ENCODE data around the gene VPREB3. TPM values are rescaled to one million over a fixed set of nuclear protein-coding genes. Genes with fewer than 3 reads are reported as not detected.
A peak's percentile ranks its signal among the peaks of the same experiment; 100 is the strongest.

VPREB3 gene
- total RNA-seq, 2 experiments from 2014 or later: not detected

DNA sequence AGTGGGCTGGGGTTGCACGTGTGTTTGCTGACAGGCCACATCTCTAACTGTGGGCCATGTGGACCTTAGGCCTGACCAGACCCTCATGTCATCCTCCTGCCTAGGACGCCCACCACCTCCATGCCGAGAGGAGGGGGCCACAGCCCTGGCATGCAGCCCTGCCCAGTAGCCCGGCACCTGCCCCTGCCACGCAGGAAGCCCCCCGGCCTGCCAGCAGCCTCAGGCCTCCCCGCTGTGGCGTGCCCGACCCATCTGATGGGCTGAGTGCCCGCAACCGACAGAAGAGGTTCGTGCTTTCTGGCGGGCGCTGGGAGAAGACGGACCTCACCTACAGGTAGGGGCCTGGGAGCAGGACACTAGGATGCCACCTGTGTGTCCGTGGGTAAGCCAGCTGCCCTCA lies 24.9 kb upstream of the VPREB3 start:
- peaks cover 5% of the 10 kb centered on the region for H3K27me3 Mint-ChIP-seq
- POLR2A ChIA-PET: no interaction called here
- ATAC-seq (ENCODE audit: low read depth): no peak
- no peak overlapping the region for H3K4me3 Mint-ChIP-seq
- no peaks in the 10 kb centered on the region for H3K36me3 Mint-ChIP-seq
- H3K27ac Mint-ChIP-seq: no peak overlapping the region
- peaks cover 6% of the 10 kb centered on the region for H3K4me1 Mint-ChIP-seq
- no peaks in the 10 kb centered on the region for H3K9me3 Mint-ChIP-seq
- DNase-seq: no peak

DNA sequence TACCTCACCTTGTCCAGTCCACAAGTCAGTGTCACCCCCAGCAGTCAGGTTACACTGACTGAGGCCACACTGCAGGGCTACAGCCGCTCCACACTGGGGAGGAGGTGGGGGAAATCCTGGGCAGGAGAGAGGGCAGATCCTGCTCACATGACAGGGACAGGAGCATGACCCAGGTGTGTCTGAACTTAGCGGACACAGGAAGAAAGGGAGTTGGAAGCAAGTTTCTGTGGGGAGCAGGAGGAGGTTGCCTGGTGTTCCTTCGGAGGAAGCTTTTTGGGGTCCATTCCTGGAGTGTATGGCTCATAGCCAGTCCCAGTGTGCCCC lies 24.3 kb upstream of the VPREB3 start:
- H3K27ac Mint-ChIP-seq: no peak overlapping the region
- no peaks in the 10 kb centered on the region for H3K36me3 Mint-ChIP-seq
- H3K9me3 Mint-ChIP-seq: no peaks in the 10 kb centered on the region
- ATAC-seq (ENCODE audit: low read depth): no peak
- POLR2A ChIA-PET: interaction anchor here (1.9 kb wide), 1 partner anchor 8 kb away, joined by 11 read pairs; the partner anchor contains the start of gene SMARCB1
- H3K4me1 Mint-ChIP-seq: peaks cover 3% of the 10 kb centered on the region
- H3K27me3 Mint-ChIP-seq: peaks cover 6% of the 10 kb centered on the region
- no peak for DNase-seq
- H3K4me3 Mint-ChIP-seq: no peak overlapping the region

DNA sequence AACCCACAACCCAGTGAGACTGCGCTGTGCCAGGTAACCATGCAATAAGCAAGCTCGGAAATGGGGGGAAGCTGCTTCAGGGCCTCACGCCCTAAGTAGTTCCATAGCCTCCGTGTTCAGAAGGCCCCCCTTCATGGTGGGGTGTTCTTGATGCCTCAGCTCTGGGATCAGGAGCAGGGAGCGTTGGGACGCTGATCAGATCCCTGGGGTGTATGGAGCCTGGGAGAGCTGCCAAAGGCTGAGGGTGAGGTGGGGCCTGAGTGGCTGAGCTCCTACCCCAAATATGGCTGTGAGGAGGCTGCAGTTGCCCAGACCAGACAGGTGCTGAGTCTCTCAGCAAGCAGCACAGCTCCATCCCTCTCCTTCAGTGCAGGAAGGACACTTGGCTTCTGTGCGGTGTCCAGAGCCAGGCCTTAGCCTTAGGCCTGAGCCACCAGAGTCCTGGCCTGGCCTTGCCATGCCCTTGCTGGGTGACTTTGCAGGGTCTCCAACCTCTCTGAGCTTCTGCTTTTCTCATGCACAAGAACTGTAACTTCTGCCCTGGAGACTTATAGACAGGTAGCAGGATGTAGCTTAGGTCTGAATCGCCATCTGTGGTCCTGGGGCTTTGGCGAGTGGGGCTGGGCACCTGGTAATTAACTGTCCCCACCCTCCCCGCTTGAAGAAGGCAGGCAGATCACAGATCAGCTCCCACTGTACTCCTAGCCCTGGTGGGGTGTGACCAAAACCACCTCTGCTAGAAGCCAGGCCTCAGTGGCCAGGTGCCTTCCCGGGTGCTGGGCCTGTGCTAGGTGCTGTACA lies 23.8 kb upstream of the VPREB3 start:
- H3K27ac Mint-ChIP-seq: no peak overlapping the region
- DNase-seq: no peak
- POLR2A ChIA-PET: interaction anchor here (0.5 to 1.9 kb wide), 3 partner anchors 8 to 80 kb away, joined by 3 to 11 read pairs (median 3); partner anchors contain the start of genes SLC2A11 and SMARCB1

DNA sequence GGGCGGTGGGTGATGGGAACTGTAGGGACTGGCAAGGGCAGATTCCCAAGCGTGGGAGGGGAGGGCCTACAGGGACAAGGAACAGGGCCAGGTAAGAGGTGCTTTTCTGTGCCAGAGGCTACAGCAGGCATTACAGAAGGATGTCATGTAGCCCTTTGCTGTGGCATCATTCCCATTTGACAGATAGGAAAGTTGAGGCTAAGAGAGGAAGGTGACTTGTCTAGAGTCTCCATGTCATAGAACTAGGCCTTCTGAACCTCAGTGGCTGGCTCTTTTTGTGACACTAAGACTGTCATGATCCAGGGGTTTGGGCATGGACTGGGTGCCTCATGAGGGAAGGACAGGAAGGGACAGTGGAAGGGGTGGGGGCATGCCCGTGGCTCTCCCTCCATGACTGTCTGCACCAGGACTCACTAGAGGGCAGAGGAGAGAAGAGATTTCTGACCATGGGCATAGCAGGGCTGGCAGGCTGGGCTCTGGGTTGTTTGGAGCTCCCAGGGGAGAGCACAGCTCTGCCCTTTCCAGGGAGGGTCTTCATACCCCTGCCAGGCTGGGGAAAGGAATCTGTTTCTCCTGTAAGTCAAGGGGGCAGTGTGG lies 21.7 kb upstream of the VPREB3 start:
- no peaks in the 10 kb centered on the region for H3K9me3 Mint-ChIP-seq
- no peak overlapping the region for H3K27ac Mint-ChIP-seq
- peaks cover 12% of the 10 kb centered on the region for H3K27me3 Mint-ChIP-seq
- peaks cover 9% of the 10 kb centered on the region for H3K4me1 Mint-ChIP-seq
- POLR2A ChIA-PET: interaction anchor here (1.2 to 1.4 kb wide), 2 partner anchors 12 to 82 kb away, joined by 4 to 5 read pairs; partner anchors contain the start of gene SLC2A11
- ATAC-seq (ENCODE audit: low read depth): no peak
- H3K36me3 Mint-ChIP-seq: no peaks in the 10 kb centered on the region
- DNase-seq: no peak
- H3K4me3 Mint-ChIP-seq: no peak overlapping the region

More for the DNA sequence above, 23.8 kb upstream of the VPREB3 start:
- Mint-ChIP-seq H3K9me3 (no peaks in the 10 kb centered on the region), H3K4me1 (peaks cover 5% of the 10 kb centered on the region), H3K27me3 (peaks cover 11% of the 10 kb centered on the region), H3K36me3 (no peaks in the 10 kb centered on the region), H3K4me3 (no peak overlapping the region)
- no peak for ATAC-seq (ENCODE audit: low read depth)

DNA sequence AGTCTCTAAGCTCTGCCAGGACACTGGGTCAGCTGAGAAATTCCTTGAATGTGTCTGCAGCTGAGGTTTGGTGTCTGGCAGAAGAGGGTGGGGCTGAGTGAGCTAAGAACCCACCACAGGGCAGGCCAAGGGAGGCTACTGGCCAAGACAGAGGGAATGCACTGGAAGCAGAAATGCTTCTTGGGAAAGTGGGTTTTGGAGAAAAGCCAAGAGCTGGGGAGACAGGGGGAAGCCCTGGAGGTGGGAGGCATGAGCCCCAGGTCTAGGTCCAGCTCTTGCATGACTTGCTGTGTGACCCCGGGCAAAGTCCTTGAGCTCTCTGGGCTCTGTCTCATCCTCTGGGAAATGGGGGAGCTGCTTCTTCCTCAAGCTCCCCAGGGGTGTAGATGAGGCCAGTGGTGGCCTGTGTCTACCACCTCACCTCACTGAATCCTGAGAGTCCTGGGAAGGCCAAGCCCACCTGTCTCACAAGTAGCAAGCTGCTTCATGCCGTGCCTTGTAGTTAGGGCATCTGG lies 20.8 kb upstream of the VPREB3 start:
- Mint-ChIP-seq H3K27me3 (peaks cover 12% of the 10 kb centered on the region), H3K4me1 (peaks cover 9% of the 10 kb centered on the region), H3K27ac (no peak overlapping the region), H3K36me3 (no peaks in the 10 kb centered on the region), H3K4me3 (no peak overlapping the region), H3K9me3 (no peaks in the 10 kb centered on the region)
- ATAC-seq (ENCODE audit: low read depth) (no peak), DNase-seq (no peak)
- POLR2A ChIA-PET: interaction anchor here (1.4 kb wide), 2 partner anchors 11 to 83 kb away, joined by 5 to 6 read pairs; partner anchors contain the start of gene SLC2A11

DNA sequence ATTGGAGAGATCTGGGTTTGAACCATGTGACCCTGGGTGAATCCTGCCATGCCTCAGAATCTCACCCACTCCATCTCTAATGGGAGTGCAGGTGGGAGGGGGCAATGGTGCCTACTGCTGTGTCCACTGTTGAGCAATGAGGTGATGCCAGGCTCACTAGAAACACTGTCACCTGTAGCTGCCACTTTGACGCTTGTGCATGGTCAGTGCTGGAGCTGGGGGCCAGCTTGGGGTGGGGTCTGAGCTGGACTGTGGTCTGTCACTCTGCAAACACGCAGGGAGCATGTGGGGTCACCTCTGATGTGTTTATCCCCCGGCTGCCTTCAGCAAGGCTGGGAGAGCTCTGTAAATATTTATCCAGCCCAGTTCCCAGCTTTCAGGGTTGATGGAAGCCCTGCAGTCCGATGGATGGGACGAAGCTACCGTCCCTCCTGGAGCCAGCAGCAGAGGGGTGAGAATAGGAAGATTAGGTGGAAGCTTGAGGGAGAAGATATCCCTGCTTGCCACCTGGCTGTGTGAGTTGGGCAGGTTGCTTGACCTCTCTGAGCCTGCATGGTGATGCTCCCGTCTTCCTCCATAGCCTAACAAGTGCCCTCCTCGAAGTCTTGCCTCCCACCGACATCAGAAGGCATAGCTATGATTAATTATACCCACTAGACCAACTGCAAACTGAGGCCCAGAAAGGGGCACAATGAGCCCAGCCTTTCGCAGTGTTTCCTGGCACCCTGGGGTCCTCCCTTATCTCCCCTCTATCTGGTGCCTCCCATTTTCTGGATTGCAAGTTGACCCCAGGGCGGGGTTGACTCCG lies 20.1 kb upstream of the VPREB3 start:
- Mint-ChIP-seq H3K36me3 (no peaks in the 10 kb centered on the region), H3K27ac (no peak overlapping the region), H3K27me3 (peaks cover 12% of the 10 kb centered on the region), H3K9me3 (no peaks in the 10 kb centered on the region), H3K4me1 (peaks cover 7% of the 10 kb centered on the region), H3K4me3 (no peak overlapping the region)
- POLR2A ChIA-PET: interaction anchor here (1.4 kb wide), 2 partner anchors 12 to 83 kb away, joined by 5 to 6 read pairs; partner anchors contain the start of gene SLC2A11
- no peak for DNase-seq
- no peak for ATAC-seq (ENCODE audit: low read depth)

DNA sequence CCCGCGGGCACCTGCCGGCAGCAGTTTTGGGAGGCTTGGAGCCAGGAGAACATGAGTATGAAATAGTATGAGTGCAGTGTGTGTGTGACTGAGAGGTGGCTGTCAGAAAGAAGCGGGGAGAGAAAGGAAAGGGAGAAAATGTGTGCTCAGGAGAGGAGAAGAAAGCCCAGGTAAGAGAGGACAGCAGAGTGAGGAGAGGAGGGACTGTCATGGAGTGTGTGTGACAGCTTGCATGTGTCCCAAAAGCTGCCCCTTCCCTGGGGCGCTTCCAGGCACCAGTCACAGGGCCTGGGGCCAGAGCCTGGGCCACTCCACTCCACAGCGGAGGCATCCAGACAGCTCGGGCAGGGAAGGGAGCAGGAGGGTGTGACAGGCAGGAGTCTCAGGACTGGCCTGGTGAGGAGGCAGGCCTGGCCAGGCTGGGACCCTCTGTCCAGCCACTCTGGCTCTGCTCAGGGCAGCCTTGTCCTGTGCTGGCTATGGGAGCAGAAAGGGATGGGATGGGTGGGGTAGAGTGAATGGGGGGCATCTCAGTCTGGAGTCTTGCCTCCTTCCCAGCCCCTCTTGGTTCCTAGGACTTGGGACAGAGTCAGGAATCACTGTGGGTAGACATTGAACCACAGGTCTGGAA lies 19.4 kb upstream of the VPREB3 start:
- POLR2A ChIA-PET: no interaction called here
- Mint-ChIP-seq H3K27me3 (peaks cover 12% of the 10 kb centered on the region), H3K4me3 (peak overlapping the region; percentile 63), H3K36me3 (no peaks in the 10 kb centered on the region), H3K4me1 (peaks cover 7% of the 10 kb centered on the region), H3K9me3 (no peaks in the 10 kb centered on the region), H3K27ac (no peak overlapping the region)
- DNase-seq (no peak), ATAC-seq (ENCODE audit: low read depth) (no peak)

DNA sequence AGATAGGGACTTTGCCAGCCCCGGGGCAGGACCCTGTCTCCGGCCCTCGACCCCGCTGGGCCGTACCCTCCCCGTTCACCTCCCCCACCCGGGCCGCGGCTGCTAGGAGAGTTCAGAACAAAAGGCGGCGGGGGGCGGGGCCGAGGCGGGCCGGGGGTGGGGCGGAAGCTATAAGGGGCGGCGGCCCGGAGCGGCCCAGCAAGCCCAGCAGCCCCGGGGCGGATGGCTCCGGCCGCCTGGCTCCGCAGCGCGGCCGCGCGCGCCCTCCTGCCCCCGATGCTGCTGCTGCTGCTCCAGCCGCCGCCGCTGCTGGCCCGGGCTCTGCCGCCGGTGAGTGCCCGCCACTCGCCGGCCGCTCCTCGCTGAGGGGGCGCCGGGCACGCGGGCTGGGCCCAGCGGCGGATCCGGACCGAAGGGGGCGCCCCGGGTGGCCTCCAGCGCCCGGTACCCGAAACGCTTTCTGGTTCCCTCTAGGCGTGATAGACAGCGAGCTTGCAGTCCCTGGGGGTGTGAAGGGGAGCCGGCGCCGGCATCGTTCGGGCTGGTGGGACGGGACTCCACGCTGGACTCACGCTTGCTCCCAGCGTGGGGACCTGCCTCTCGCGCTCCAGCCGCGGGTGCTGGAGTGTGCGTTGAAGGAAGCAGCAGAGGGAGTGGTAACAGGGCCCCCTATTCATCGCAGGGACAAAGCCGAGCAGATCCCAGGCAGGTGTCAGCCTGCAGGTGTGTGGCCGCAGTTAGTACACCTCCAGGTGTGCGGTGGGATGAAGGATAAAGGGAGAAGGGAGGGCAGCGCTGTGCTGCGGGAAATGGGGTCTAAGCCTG lies 18.6 kb upstream of the VPREB3 start, which contains the start of gene MMP11:
TSS of gene MMP11 (plus strand) at position 201 of the 825 bp plus-strand sequence. CDS start at position 223, 22 bp downstream.
- Mint-ChIP-seq H3K4me3 (peak within 1 kb of the TSS; percentile 74), H3K27me3 (peaks cover 12% of the 10 kb centered on the region), H3K4me1 (peaks cover 11% of the 10 kb centered on the region), H3K9me3 (no peaks in the 10 kb centered on the region), H3K27ac (no peak within 1 kb of the TSS), H3K36me3 (no peaks in the 10 kb centered on the region)
- peak; percentile 76 for DNase-seq
- ATAC-seq (ENCODE audit: low read depth): peak; percentile 51
- POLR2A ChIA-PET: interaction anchor here (0.6 to 2.3 kb wide), 6 partner anchors 10 to 290 kb away, joined by 3 to 10 read pairs (median 4); partner anchors contain the start of genes C22orf15, DERL3 and SLC2A11

DNA sequence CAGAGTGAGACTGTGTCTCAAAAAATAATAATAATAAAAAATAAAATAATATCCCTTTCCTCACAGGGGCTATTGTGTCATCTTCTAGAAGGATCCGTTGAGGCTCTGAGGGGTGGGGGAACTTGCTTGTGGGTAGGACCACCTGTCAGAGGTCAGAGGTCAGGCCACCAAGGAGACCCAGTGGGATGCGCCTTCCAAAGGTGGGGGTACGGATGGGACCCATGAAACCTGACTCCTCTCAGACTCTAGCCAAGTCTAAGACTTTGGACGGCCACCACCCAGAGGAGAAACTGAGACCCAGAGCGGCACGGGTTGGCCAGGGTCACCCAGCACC lies 18.1 kb upstream of the VPREB3 start:
- DNase-seq: no peak
- H3K4me1 Mint-ChIP-seq: peaks cover 11% of the 10 kb centered on the region
- POLR2A ChIA-PET: interaction anchor here (0.6 to 2.3 kb wide), 6 partner anchors 9 to 290 kb away, joined by 3 to 10 read pairs (median 4); partner anchors contain the start of genes C22orf15, DERL3 and SLC2A11

DNA sequence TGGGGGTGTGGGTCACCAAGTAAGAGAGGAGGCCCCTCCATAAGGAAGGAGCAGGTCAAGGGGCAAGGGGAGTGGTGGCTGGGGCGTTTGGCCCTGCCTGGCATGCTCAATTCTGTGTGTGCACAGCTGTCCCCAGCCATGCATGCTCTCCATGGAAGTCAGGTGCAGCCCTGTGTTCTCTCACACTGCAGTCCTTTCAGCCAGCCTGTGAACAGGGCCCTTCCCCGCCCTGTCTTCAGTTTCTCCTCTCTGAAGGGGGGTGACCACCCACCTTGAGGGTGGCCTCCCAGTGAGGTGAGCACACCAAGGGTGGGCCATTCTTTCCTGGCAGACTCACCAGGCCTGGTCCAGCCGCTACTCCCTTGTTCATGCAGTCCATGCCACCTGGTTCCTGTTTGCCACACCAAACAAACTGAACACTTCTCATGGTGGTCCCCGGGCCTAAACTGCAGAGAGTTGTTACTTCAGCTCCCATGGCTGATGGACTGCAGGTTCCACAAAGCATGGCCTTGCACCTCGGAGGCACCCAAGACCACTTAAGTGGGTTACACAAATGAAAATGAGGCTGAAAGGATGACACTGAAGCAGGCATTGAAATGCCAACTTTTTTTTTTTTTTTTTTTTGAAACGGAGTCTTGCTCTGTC lies 15.2 kb upstream of the VPREB3 start:
- H3K27ac Mint-ChIP-seq: no peak overlapping the region
- H3K27me3 Mint-ChIP-seq: peaks cover 10% of the 10 kb centered on the region
- no peak overlapping the region for H3K4me3 Mint-ChIP-seq
- DNase-seq: no peak
- ATAC-seq (ENCODE audit: low read depth): no peak
- POLR2A ChIA-PET: no interaction called here
- no peaks in the 10 kb centered on the region for H3K36me3 Mint-ChIP-seq
- no peaks in the 10 kb centered on the region for H3K9me3 Mint-ChIP-seq
- peaks cover 27% of the 10 kb centered on the region for H3K4me1 Mint-ChIP-seq

More for the DNA sequence above, 18.1 kb upstream of the VPREB3 start:
- H3K4me3 Mint-ChIP-seq: peak overlapping the region; percentile 74
- ATAC-seq (ENCODE audit: low read depth): no peak
- no peaks in the 10 kb centered on the region for H3K36me3 Mint-ChIP-seq
- H3K9me3 Mint-ChIP-seq: no peaks in the 10 kb centered on the region
- peaks cover 12% of the 10 kb centered on the region for H3K27me3 Mint-ChIP-seq
- no peak overlapping the region for H3K27ac Mint-ChIP-seq

DNA sequence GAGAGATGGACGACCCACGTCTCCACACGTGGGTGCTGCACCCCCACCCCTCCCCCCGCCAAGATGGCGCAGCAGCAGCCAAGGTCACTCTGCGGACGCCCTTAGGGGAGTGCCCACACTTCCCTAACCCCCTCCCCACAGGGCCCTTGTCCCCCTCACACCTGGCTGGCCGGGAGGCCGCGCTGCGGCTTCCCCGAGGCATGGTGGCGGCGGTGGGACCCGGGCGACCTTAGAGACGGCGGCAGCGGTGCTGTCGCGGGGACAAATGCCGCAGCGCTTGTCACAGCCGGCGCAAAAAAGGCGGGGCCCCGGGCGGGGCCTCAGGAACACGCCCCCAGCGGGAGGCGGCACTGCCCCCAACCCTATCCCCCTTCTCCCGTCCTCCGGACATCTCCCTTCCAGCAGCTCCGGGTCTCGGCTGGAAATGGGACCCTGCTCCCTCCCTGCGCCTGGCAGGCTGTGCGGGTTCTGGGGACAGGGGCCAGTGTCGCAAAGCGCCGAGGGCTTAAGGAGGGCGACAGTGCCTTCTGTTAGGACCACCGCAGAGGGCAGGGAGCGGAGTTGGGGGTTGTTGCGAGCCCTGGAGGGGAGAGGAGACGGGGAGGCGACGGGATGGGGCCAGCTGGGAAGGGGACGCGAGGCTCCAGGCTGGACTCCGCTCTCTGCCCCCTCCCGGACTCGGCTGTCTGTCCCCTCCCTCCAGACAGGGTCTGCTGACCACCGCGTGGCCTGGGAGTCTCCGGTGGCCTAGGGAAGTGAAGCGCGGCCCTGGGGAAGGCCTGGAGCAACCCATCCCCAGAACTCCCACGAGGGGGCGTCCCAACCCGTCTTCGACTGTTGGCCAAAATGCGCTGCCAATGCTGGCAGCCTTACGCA lies 13.7 kb upstream of the VPREB3 start, which contains the start of gene CHCHD10:
TSS of gene CHCHD10 (minus strand) at position 300 of the 876 bp plus-strand sequence. CDS start at position 202, 98 bp downstream.
- POLR2A ChIA-PET: interaction anchor here (0.5 to 2.4 kb wide), 9 partner anchors 17 to 135 kb away, joined by 3 to 15 read pairs (median 3); partner anchors contain the start of genes SLC2A11 and SMARCB1
- ATAC-seq (ENCODE audit: low read depth): peak; percentile 49
- H3K27me3 Mint-ChIP-seq: peaks cover under 1% of the 10 kb centered on the region
- no peaks in the 10 kb centered on the region for H3K9me3 Mint-ChIP-seq
- H3K36me3 Mint-ChIP-seq: no peaks in the 10 kb centered on the region
- peaks cover 34% of the 10 kb centered on the region for H3K4me1 Mint-ChIP-seq
- peak; percentile 91 for DNase-seq
- peak within 1 kb of the TSS; percentile 87 for H3K4me3 Mint-ChIP-seq
- peak within 1 kb of the TSS; percentile 81 for H3K27ac Mint-ChIP-seq

Data from activated naive CD8-positive, alpha-beta T cell treated with anti-CD3 and anti-CD28 coated beads, Interleukin-2, amount 10 ng/mL, durations not matched to agents 7 days and 5 days (primary cell).